Effector memory CD8-positive, alpha-beta T cell (primary cell): ENCODE measurements around the gene CAMK1D.

Source experiments
- ATAC-seq: fragments of 150-1000 bp; cut with Tn5 transposase; replicated peaks from 2 replicates; pipeline ENCODE4 v1.10.0; 2021; ENCODE audit warnings: mild to moderate bottlenecking, moderate library complexity
- DNase-seq, 3 experiments: peaks; one replicate each; pipeline ENCODE4 v3.0.0; 2021
- H3K27ac Mint-ChIP-seq, 2 donors: one replicate each; pipeline ENCODE4 v1.8.0; 2022; ENCODE audit warnings: mild to moderate bottlenecking in 2 of 2, mixed read lengths in 2 of 2, moderate library complexity in 2 of 2
- H3K27me3 Mint-ChIP-seq, 2 donors: one replicate each; pipeline ENCODE4 v1.8.0; 2022; ENCODE audit warnings: mixed read lengths in 2 of 2
- H3K36me3 Mint-ChIP-seq: one replicate; pipeline ENCODE4 v1.8.0; 2022; ENCODE audit warnings: mild to moderate bottlenecking, moderate library complexity, mixed read lengths; ENCODE audit not compliant: insufficient read depth
- H3K4me1 Mint-ChIP-seq, 2 donors: one replicate each; pipeline ENCODE4 v1.8.0; 2022; ENCODE audit warnings: low read depth in 2 of 2, mixed read lengths in 2 of 2
- H3K4me3 Mint-ChIP-seq, 2 donors: one replicate each; pipeline ENCODE4 v1.8.0; 2022; ENCODE audit warnings: mild to moderate bottlenecking in 2 of 2, mixed read lengths in 2 of 2, moderate library complexity in 2 of 2
- H3K9me3 Mint-ChIP-seq, 2 donors: one replicate each; pipeline ENCODE4 v1.8.0; 2022; ENCODE audit warnings: mixed read lengths in 2 of 2

CAMK1D gene

DNA sequence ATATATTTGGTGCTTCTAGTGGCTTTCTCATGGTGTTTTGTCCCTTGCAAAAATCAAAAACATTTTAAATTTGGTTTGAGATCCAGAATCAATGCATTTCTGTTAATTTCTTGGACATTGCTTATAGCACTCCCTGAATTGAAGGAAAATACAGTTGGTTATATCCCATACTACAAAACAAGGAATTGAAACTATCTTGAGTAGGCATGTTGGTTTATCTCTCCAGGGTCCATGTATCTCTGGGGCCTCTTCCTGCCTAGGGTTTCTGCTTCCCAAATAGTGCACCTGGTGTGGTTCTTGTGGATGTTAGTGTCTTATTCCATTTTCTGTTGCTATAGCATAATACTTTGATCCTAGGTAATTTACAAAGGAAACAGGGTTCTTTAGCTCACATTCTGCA is 212.4 kb downstream of the CAMK1D start:
- Mint-ChIP-seq H3K4me1 (peaks cover 20 to 33% of the 10 kb centered on the region in 2 donors), H3K4me3 (no peak overlapping the region), H3K27ac (no peak overlapping the region), H3K36me3 (no peaks in the 10 kb centered on the region), H3K27me3 (no peaks in the 10 kb centered on the region), H3K9me3 (no peaks in the 10 kb centered on the region)
- ATAC-seq (no peak), DNase-seq (no peak)

DNA sequence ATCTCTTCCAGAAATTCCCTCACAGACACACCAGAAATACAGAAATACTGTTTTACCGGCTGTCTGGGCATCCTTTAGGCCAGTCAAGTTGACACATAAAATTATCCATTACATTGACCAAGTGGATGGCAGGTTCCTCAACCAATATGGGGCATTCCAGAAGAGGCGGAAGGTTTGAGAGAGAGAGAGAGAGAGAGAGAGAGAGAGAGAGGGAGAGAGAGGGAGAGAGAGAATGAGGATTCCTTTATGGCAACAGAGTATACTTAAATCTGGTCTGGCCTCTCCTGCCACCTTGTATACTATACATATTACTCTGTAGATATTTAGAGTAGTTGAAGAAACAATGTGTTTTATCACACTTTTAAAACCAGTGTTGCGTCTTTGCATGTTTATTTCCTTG is 214.1 kb downstream of the CAMK1D start:
- H3K9me3 Mint-ChIP-seq: no peaks in the 10 kb centered on the region
- no peaks in the 10 kb centered on the region for H3K27me3 Mint-ChIP-seq
- no peak overlapping the region for H3K4me3 Mint-ChIP-seq
- peaks cover 26 to 29% of the 10 kb centered on the region in 2 donors for H3K4me1 Mint-ChIP-seq
- no peak for DNase-seq
- ATAC-seq: no peak
- H3K27ac Mint-ChIP-seq: peak overlapping the region; percentile 51 to 55
- H3K36me3 Mint-ChIP-seq: no peaks in the 10 kb centered on the region

DNA sequence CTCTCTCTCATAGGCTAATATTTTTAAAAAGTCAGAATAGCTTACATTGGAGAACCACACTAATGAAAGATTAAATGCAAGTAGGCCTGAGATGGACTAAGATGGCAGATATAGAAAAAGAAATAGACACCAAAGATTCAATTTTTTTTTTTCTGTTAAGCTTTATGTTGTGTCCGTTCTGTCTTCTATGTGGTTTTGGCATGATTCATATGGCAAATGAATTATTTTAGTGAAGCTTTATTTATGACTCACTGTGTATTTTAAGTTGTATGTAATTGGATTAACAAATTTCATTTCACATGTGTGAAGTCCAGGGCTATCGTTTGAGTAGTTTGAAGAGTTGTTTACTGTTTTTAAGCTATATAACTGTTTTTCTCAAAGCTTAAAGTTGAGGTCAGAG is 214.8 kb downstream of the CAMK1D start:
- no peaks in the 10 kb centered on the region for H3K9me3 Mint-ChIP-seq
- no peak overlapping the region for H3K4me3 Mint-ChIP-seq
- no peaks in the 10 kb centered on the region for H3K36me3 Mint-ChIP-seq
- ATAC-seq (no peak), DNase-seq (no peak)
- H3K4me1 Mint-ChIP-seq: peaks cover 23 to 31% of the 10 kb centered on the region in 2 donors
- H3K27ac Mint-ChIP-seq: peak overlapping the region; percentile 51 to 55
- no peaks in the 10 kb centered on the region for H3K27me3 Mint-ChIP-seq

GRCh38 chr10:12566161-12567115 is 217.1 kb downstream of the CAMK1D start:
- DNase-seq (no peak), ATAC-seq (no peak)
- Mint-ChIP-seq H3K4me1 (peaks cover 18 to 32% of the 10 kb centered on the region in 2 donors), H3K27me3 (no peaks in the 10 kb centered on the region), H3K27ac (peak overlapping the region; percentile 8 to 53), H3K9me3 (no peaks in the 10 kb centered on the region), H3K4me3 (no peak overlapping the region), H3K36me3 (no peaks in the 10 kb centered on the region)

GRCh38 chr10:12568391-12569009 is 219.2 kb downstream of the CAMK1D start:
- DNase-seq: no peak
- Mint-ChIP-seq H3K27me3 (no peaks in the 10 kb centered on the region), H3K4me3 (no peak overlapping the region), H3K4me1 (peaks cover 15 to 17% of the 10 kb centered on the region in 2 donors), H3K27ac (peak overlapping the region; percentile 23 to 91), H3K9me3 (no peaks in the 10 kb centered on the region), H3K36me3 (no peaks in the 10 kb centered on the region)
- no peak for ATAC-seq

- H3K9me3 Mint-ChIP-seq: no peaks in the 10 kb centered on the region
- H3K27me3 Mint-ChIP-seq: no peaks in the 10 kb centered on the region
- H3K4me3 Mint-ChIP-seq: no peak overlapping the region
- peaks cover 6 to 8% of the 10 kb centered on the region in 2 donors for H3K4me1 Mint-ChIP-seq
- ATAC-seq: no peak
- H3K36me3 Mint-ChIP-seq: peaks cover 2% of the 10 kb centered on the region
- no peak for DNase-seq
- H3K27ac Mint-ChIP-seq: no peak overlapping the region
These were observed 222.9 kb downstream of the CAMK1D start for GRCh38 chr10:12572281-12572680.

DNA sequence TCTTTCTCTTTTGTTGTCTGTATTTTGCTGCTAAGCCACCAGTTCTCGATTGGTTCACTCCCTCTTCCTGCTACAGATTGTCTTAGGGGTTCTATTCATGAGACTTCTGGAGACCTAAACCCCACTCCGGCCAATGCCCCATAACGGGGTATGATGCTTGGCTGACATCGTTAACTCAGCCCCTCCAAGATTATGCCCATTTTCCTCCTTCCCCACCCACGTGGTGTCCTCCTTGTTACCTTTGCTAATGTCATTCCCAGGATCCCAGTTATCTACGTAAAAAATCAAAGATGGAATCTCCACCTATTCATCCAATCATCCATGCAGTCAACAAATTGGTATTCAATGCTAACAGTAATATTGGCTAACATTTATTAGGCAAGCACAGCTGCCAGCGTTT is 228.3 kb downstream of the CAMK1D start:
- H3K9me3 Mint-ChIP-seq: no peaks in the 10 kb centered on the region
- peaks cover 7 to 11% of the 10 kb centered on the region in 2 donors for H3K4me1 Mint-ChIP-seq
- peaks cover 6% of the 10 kb centered on the region for H3K36me3 Mint-ChIP-seq

DNA sequence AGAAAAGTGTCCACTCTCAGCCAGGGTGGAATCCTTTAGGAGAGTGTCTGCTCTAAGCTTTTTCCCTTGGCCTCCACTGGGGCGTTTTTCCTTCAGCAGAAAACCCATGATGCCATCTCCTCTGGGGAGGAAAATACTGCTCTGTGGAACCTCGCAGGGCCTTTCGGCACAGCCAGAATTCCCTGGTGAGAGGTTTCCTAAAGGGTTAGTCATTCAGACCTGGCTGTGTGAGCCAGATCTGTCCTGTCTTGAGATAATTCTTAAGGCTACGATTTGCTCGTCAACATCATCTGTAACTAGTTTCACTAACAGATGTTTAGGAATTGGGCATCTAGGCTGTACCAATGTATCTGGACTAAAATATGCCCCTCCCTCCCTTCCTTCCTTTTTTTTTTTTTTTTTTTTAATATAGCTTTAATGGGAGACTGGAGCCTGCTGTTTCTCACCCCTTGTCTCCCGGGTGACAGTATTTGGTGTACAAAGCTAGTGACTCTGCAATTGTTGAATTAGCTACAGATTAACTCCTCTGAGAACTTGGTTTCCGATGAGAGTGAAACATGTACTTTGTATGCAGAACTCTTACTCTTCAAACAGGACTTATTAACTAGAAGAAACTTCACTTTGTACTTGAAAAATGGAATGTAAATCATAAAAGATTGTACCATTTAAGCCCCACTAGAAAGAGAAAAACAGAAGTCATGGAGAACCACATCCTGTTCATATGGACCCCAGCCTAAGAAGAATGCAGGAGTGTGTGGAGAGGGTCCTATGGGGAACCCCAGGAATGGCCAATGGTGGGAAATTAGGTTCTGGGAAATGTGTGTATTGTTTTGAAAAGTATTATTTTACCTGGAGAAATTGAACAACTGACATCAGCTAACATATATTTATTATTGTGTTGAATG is 230.9 kb downstream of the CAMK1D start:
- DNase-seq (no peak), ATAC-seq (no peak)
- no peak overlapping the region for H3K27ac Mint-ChIP-seq
- H3K27me3 Mint-ChIP-seq: no peaks in the 10 kb centered on the region
- H3K4me1 Mint-ChIP-seq: peaks cover 7 to 12% of the 10 kb centered on the region in 2 donors
- peaks cover 6% of the 10 kb centered on the region for H3K36me3 Mint-ChIP-seq
- no peaks in the 10 kb centered on the region for H3K9me3 Mint-ChIP-seq
- no peak overlapping the region for H3K4me3 Mint-ChIP-seq

More for the DNA sequence above, 228.3 kb downstream of the CAMK1D start:
- no peak for ATAC-seq
- no peak overlapping the region for H3K27ac Mint-ChIP-seq
- no peaks in the 10 kb centered on the region for H3K27me3 Mint-ChIP-seq
- no peak for DNase-seq
- H3K4me3 Mint-ChIP-seq: no peak overlapping the region

DNA sequence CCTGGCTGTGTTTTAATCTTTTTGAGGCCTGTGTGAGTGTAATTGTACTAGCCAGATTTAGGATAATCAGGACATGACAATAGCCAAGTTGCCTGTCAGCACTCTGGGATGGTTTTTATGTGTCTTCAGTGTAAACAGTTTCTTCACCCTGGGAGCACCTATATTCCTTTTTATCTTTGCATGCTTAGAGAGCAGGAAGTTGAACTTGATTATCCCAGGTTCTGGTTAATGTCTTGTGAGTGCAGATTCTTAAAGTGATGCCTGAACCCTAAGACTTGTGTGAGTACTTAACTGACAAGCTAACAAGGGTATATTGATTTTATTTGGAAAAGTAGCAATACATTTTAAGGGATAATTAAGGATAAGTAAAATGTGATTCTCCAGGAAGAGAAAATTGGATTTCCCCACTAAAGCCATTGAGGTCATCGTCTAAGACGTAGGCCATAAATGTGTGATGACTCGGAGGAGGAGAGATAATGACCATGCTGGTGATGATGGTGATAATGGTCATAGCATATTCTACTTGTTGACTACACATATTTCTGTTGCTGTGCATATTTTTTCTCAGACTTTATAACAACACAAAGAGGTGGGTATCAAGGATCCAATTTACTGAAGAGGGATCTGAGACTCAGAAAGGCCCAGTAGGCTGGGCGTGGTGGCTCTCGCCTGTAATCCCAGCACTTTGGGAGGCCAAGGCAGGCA is 234.7 kb downstream of the CAMK1D start:
- DNase-seq: no peak
- ATAC-seq: no peak
- Mint-ChIP-seq H3K27ac (no peak overlapping the region), H3K4me1 (peaks cover 14 to 34% of the 10 kb centered on the region in 2 donors), H3K4me3 (no peak overlapping the region), H3K9me3 (no peaks in the 10 kb centered on the region), H3K27me3 (no peaks in the 10 kb centered on the region), H3K36me3 (peaks cover 4% of the 10 kb centered on the region)

DNA sequence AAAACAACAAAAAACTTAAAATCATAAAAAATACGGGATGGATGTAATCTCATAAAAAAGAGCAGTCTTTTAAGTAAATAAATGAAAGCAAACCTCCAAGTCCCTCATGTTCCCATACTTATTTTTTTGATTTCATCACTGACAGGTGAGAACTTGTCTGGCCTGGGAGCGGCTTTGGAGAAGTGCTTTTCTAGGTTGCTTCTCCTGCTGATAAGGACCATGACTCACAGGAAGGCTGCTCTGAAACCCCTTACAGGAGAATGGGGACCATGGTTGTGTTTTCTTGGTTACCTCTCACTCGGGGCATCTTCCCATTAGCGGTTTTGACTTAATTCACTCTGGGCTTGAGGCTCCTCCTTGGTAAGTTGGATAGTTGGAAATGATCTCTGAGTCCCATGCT is 237.4 kb downstream of the CAMK1D start:
- ATAC-seq (no peak), DNase-seq (no peak)
- no peak overlapping the region for H3K4me3 Mint-ChIP-seq
- no peaks in the 10 kb centered on the region for H3K27me3 Mint-ChIP-seq
- H3K9me3 Mint-ChIP-seq: no peaks in the 10 kb centered on the region
- peak overlapping the region in 1 of 2 donors; percentile 26 for H3K27ac Mint-ChIP-seq
- peaks cover 15 to 30% of the 10 kb centered on the region in 2 donors for H3K4me1 Mint-ChIP-seq
- no peaks in the 10 kb centered on the region for H3K36me3 Mint-ChIP-seq

DNA sequence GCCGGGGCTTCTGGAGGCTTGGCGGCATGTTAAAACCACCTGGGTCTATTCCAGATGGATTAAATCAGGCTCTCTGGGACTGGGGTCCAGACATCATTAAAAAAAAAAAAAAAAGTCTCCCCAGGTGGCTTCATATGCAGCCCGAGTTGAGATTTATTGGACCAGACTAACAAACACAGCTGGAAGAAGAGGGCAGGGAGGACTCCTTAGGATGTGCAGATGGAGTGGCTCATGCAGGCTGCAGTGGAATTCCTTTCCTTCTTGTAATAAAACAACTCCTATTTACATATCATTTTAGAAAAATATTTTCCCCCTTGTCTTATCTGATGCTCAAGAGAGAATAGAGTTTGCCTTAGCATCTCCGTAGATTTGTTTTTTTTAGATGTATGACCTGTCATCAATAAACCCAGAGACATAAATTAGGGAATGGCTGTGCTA is 238.1 kb downstream of the CAMK1D start:
- Mint-ChIP-seq H3K4me1 (peaks cover 14 to 30% of the 10 kb centered on the region in 2 donors), H3K27ac (no peak overlapping the region), H3K36me3 (no peaks in the 10 kb centered on the region), H3K27me3 (no peaks in the 10 kb centered on the region), H3K9me3 (no peaks in the 10 kb centered on the region), H3K4me3 (peak overlapping the region; percentile 66 to 68)
- no peak for ATAC-seq
- no peak for DNase-seq

DNA sequence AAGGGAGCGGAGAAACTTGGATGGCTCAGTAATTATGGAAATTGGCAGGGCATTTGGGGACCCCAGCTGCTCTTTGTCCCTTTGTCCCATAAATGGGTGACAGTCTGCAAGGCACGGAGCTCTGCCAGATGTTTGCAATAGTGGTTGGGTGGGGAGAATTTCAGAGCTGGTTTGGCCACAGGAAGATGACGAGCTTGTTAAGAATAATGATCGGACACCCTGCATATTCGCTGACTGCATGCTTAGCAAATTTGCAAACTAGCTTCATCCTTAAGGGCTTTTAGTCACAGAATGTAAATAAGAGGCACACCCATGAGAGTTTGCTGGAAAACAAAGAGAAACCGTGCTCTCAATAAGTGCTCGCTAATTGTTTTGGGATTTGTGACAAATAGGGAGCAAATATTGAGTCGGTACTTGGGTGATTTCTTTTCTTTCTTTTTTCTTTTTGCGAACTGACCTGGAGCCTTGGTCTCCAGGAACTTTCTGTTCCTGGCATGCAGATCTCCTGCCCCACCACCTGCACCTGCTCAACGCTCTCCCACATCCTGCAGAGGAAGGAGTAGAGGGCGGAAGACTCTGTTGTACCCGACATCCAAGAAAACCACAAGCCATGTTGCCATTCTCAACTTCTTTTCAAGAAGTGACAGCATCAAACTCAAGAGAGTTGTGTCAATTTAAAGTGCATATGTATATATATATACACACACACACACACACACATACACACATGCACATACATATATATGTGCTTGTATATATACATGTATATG is 238.9 kb downstream of the CAMK1D start:
- H3K9me3 Mint-ChIP-seq: no peaks in the 10 kb centered on the region

More for the DNA sequence above, 238.9 kb downstream of the CAMK1D start:
- Mint-ChIP-seq H3K27me3 (no peaks in the 10 kb centered on the region), H3K27ac (peak overlapping the region in 1 of 2 donors; percentile 47), H3K36me3 (no peaks in the 10 kb centered on the region), H3K4me3 (peak overlapping the region; percentile 66 to 68), H3K4me1 (peaks cover 14 to 30% of the 10 kb centered on the region in 2 donors)
- DNase-seq (no peak), ATAC-seq (peak; percentile 69)
